HG03558 (cell line): ENCODE data around the gene CAMKMT.

Experiments
- ATAC-seq: cut with Tn5 transposase; IDR thresholded peaks from one replicate; pipeline ENCODE4 v1.9.1; 2021; ENCODE audit warnings: moderate number of reproducible peaks; ENCODE audit not compliant: unreplicated experiment; ENCODE audit errors: extremely low read depth

Gene CAMKMT

GRCh38 chr2:44753552-44754285 is 392.0 kb downstream of the CAMKMT start:
- ATAC-seq: no peak

- no peak for ATAC-seq
Measured at GRCh38 chr2:44758591-44758990, 396.8 kb downstream of the CAMKMT start.

GRCh38 chr2:44759823-44760222 is 398.1 kb downstream of the CAMKMT start:
- no peak for ATAC-seq

GRCh38 chr2:44763275-44763782 is 401.6 kb downstream of the CAMKMT start:
- ATAC-seq: no peak

GRCh38 chr2:44766220-44766619 is 404.5 kb downstream of the CAMKMT start:
- no peak for ATAC-seq

- no peak for ATAC-seq
Measured at GRCh38 chr2:44766777-44767176, 405.0 kb downstream of the CAMKMT start.

- no peak for ATAC-seq
Measured at GRCh38 chr2:44767691-44768090, 405.9 kb downstream of the CAMKMT start.

- ATAC-seq: no peak
Measured at GRCh38 chr2:44768438-44769236, 406.9 kb downstream of the CAMKMT start.

- ATAC-seq: no peak
Measured at GRCh38 chr2:44769349-44770011, 407.7 kb downstream of the CAMKMT start.

GRCh38 chr2:44770221-44771195 is 408.8 kb downstream of the CAMKMT start:
- no peak for ATAC-seq

GRCh38 chr2:44771522-44771921 is 409.8 kb downstream of the CAMKMT start:
- no peak for ATAC-seq

GRCh38 chr2:44772131-44772530 is 410.4 kb downstream of the CAMKMT start:
- ATAC-seq: no peak

GRCh38 chr2:44772669-44773378 is 411.1 kb downstream of the CAMKMT start:
- no peak for ATAC-seq

- no peak for ATAC-seq
Measured at GRCh38 chr2:44774826-44775492, 413.2 kb downstream of the CAMKMT start.

- no peak for ATAC-seq
Measured at GRCh38 chr2:44777036-44777435, 415.3 kb downstream of the CAMKMT start.

- no peak for ATAC-seq
Measured at GRCh38 chr2:44777537-44777936, 415.8 kb downstream of the CAMKMT start.

GRCh38 chr2:44778221-44778654 is 416.5 kb downstream of the CAMKMT start:
- peak; percentile 19 for ATAC-seq

GRCh38 chr2:44778671-44779476 is 417.1 kb downstream of the CAMKMT start:
- peak; percentile 86 for ATAC-seq
